AG10803 (cell line): ENCODE data around the gene DEDD2.

Experiments used
- DNase-seq: peaks from one replicate; pipeline ENCODE4 v3.0.0; 2010; ENCODE audit warnings: low read depth
- H3K4me3 ChIP-seq: 2 replicates; pipeline ENCODE4 v1.5.1; 2011; ENCODE audit warnings: mild to moderate bottlenecking, low read length, control low read depth
- TF ChIP-seq, protein P1 (sequence below): conservative IDR thresholded peaks from 2 replicates; pipeline ENCODE4 v1.5.1; 2011; ENCODE audit warnings: mild to moderate bottlenecking, low read length, control low read depth, inconsistent platforms

The DEDD2 gene

DNA sequence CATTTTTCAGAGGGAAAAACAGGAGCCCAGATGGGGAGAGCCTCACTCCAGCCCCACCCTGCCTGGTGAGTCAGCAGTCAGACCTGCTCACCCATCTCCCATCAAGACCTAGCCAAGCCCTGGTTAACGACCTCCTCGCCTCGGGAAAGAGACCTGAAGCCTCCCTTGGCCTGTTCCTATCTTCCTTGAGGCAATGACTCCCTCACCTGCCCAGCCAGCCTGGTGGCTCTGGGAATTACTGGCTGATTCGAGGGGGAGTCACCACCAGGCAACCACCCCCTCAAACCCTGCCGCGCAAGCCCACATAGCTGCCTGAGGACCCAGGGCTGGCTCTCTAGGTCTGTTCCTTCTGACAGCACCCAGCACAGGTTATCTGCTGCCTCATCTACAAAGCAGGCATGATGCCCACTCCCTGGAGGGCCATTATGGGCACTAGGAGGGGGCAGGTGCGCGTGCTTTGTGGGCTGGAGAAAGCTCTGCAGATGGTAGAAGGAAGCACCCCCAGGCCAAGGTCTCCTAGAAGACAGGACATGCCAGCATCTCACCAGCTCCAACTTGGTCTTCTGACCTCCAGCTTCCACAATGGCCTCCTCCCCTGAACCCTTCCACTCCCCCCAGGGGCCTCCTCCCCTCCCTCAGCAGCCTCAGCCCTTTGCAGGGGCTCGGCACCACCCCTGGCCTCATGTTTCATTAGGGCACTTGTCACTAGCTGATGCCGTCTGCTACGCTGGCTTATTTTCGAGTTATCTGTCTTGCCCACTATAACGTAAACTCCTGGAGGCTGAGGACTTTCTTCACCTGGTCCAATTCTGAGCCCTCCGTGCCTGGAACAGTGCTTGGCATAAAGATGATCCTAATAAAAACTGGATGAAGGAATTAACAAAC, 10.4 kb downstream of the DEDD2 start:
- TF ChIP-seq, protein P1, sequence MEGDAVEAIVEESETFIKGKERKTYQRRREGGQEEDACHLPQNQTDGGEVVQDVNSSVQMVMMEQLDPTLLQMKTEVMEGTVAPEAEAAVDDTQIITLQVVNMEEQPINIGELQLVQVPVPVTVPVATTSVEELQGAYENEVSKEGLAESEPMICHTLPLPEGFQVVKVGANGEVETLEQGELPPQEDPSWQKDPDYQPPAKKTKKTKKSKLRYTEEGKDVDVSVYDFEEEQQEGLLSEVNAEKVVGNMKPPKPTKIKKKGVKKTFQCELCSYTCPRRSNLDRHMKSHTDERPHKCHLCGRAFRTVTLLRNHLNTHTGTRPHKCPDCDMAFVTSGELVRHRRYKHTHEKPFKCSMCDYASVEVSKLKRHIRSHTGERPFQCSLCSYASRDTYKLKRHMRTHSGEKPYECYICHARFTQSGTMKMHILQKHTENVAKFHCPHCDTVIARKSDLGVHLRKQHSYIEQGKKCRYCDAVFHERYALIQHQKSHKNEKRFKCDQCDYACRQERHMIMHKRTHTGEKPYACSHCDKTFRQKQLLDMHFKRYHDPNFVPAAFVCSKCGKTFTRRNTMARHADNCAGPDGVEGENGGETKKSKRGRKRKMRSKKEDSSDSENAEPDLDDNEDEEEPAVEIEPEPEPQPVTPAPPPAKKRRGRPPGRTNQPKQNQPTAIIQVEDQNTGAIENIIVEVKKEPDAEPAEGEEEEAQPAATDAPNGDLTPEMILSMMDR: no peak
- DNase-seq: peak; percentile 36
- no peak overlapping the region for H3K4me3 ChIP-seq

DNA sequence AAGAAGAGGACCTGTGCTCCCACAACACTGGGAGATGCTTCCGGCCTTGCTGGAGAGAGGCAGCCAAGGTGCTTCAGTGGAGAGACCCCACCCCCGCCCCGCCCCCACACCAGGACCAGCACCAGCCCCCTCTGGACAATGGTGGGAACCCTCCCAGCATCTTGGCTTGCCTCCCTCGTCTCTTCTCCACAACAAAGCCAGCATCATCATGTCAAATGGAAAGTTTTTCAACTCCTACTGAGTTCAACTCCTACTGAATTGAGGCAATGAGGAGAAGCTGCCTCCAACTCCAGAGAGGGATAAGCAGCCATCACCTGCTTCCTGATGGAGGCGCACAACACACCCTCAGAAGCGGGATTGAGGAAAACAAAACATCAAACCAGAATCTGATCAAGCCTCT, 12.8 kb downstream of the DEDD2 start:
- TF ChIP-seq, protein P1: no peak
- H3K4me3 ChIP-seq: no peak overlapping the region
- no peak for DNase-seq

DNA sequence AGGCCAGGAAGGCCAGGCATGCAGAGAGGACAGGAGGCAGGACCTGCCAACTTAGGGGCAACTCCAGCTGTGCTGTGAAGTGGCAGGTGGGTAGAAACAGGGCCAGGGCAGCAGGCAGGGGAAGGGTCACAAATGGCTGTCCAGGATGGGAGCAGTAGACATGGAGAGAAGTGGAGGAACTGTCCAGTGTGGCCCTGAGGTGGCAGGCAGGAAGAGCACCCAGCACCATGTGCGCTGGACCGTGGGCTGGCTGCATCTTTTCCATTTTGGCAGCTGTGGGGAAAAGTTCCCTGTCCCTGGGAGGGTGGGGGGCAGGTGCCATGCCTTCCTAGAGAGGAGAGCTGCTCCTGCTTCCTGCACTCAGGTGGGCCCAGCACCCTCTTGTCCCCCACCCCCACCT, 13.8 kb downstream of the DEDD2 start:
- TF ChIP-seq, protein P1: no peak
- H3K4me3 ChIP-seq: no peak overlapping the region
- DNase-seq: no peak

DNA sequence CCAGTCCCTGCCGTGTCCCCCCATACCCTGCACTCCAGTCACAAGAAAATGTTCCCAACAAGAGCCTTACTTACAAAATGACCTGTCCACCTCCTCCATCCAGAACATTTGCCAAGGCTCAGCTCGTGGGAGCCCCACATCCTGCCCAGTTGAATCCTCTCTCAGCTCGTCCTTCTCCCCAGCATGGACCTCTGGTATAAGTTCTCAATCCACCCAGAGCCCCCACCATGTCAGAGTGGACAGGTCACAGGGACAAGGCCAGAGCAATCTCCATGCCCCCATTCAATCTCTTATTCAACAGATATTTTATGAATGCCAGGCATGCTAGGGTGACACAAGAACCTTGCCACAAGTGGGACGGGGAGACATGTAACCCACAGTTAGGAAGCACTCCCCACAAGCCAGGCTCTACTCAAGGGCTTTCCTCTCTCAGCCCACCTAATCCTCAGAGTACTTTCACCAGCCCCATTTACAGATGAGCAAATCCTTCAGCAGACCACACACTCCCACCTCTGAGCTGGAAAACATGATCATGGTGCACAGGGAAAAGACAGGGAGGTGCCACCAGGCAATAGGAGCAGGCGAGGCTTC, 15.1 kb downstream of the DEDD2 start:
- H3K4me3 ChIP-seq: no peak overlapping the region
- no peak for DNase-seq
- TF ChIP-seq, protein P1: no peak

DNA sequence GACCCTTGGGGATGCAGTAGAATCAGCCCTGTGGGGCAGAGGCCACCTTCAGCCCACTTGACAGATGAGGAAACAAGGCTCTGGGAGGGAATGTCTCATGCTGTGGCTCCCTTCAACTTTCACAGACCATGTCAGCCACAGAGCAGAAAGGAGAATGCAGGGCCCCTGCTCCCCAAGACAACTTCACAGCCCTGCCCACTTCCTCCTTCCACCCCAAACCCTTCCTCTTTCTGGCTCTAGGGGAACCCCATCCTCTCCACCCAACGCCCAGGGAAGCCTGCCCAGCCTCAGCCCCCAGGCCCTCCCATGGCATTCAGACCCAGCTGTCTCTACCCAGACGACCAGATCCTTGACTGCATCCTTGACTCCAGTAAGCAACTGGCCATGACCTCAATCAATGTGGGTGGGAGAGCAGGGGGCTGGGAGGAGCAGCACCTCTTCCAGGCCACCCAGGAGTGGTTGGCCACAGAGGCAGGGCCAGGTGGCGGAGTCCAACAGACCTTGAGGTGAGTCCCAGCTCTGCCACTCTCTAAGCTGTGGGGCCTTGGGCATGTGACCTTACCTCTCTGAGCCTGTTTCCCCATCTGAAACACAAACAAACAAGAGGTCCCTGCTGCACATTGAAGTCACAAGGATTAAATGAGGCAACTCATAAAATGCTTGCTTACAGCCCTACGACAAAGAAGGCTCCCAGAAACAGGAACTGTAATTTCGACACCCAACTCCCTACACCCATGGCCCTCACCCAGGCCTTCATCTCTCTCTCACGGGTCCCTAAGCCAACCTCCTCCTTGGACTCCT, 15.8 kb downstream of the DEDD2 start:
- no peak overlapping the region for H3K4me3 ChIP-seq
- DNase-seq: no peak
- TF ChIP-seq, protein P1: no peak

DNA sequence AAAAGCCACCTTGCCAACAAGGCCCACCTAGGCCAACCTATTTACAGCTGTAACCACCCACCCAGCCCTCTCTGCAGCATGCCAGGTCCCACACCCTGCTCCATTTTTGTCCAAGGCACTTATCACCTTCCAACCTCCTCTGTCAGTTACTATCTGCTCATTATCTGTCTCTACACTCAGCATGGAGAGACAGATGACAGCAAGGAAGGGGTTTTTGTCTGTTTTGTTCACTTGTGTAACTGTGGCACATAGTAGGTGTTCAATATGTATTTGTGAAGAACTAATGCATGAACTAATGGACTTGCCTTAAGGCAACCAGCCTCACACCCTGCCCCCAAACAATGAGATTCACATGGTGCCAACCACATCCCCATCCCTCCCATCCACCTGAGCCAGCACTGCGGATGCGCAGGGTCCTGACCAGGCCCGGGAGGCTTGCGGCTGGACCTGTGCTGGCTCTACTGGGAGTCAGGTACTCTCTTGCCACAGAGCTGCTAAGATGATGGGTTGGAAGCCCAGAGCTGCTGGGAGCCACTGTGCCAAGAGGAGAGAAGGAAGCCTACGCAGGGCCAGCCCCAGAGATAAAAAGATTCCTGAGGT, 17.3 kb downstream of the DEDD2 start:
- no peak overlapping the region for H3K4me3 ChIP-seq
- DNase-seq: no peak
- TF ChIP-seq, protein P1: no peak
